NCI-H2227 (cell line): ENCODE results near the gene IQGAP1.

Experiments
- DNase-seq: peaks from one replicate; lab custom pipeline; 2025; ENCODE audit not compliant: unreplicated experiment; lab: John Stamatoyannopoulos, UW

IQGAP1 gene

GRCh38 chr15:90439946-90440345, 51.9 kb downstream of the IQGAP1 start:
- no peak for DNase-seq

GRCh38 chr15:90441027-90441426, 53.0 kb downstream of the IQGAP1 start:
- no peak for DNase-seq

GRCh38 chr15:90442423-90442822, 54.4 kb downstream of the IQGAP1 start:
- DNase-seq: no peak

GRCh38 chr15:90449206-90449735, 61.2 kb downstream of the IQGAP1 start:
- no peak for DNase-seq

GRCh38 chr15:90451053-90451850, 63.2 kb downstream of the IQGAP1 start:
- DNase-seq: peak; percentile 35

GRCh38 chr15:90456236-90456635, 68.2 kb downstream of the IQGAP1 start:
- DNase-seq: no peak

- DNase-seq: no peak
Observed at GRCh38 chr15:90458061-90458460, 70.0 kb downstream of the IQGAP1 start.

GRCh38 chr15:90459368-90459767, 71.3 kb downstream of the IQGAP1 start:
- DNase-seq: no peak

- DNase-seq: no peak
Observed at GRCh38 chr15:90460142-90460824, 72.2 kb downstream of the IQGAP1 start.

- DNase-seq: no peak
Observed at GRCh38 chr15:90463381-90463780, 75.3 kb downstream of the IQGAP1 start.

- DNase-seq: no peak
Observed at GRCh38 chr15:90465140-90465929, 77.3 kb downstream of the IQGAP1 start.

GRCh38 chr15:90465930-90466567, 78.0 kb downstream of the IQGAP1 start:
- DNase-seq: no peak

GRCh38 chr15:90469723-90470122, 81.7 kb downstream of the IQGAP1 start:
- DNase-seq: no peak

- no peak for DNase-seq
Observed at GRCh38 chr15:90470453-90470852, 82.4 kb downstream of the IQGAP1 start.

GRCh38 chr15:90471126-90471525, 83.1 kb downstream of the IQGAP1 start:
- no peak for DNase-seq

GRCh38 chr15:90471769-90472168, 83.7 kb downstream of the IQGAP1 start:
- no peak for DNase-seq

GRCh38 chr15:90478846-90479481, 90.9 kb downstream of the IQGAP1 start:
- no peak for DNase-seq

- DNase-seq: no peak
Observed at GRCh38 chr15:90479656-90480055, 91.6 kb downstream of the IQGAP1 start.

GRCh38 chr15:90481023-90481422, 93.0 kb downstream of the IQGAP1 start:
- DNase-seq: no peak
